ENCODE measurements around the gene TDG. TPM values are rescaled to one million over a fixed set of nuclear protein-coding genes. Genes with fewer than 3 reads are reported as not detected.

The TDG gene
- total and polyA plus RNA-seq, 2 donors from 2014 or later = 9.2 to 17.2 TPM

DNA sequence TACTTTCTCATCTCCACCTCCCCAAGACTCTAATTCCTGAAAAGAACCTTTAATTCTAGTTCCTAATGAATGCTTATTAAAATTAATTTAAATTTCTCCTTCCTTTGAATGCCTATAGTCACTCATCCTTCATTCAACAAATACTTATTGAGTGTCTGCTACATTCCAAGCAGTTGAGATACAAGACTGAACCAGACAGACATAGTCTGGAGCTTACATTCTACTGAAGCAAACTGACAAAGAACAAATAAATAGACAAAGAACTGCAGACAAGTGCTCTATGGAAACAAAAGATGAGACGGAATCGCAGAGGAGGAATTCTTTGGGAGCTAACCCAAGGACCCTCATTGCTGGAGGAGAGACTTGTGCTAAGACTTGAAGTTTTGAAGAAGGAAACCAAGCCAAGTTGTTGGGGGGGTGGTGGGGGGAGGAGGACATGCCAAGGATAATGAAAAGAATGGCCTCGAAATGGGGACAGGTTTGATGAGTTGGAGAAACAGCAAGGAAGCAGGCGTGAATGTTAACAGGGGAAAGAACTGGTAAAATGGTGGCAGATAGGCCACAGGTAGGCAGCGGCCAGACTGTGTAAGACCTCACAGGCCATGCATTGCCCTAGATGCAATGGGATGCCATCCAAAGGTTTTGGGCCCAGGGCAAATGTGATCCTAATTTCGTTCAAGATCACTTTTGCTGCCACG lies 9.7 kb upstream of the TDG start:
- intact Hi-C loops (cut with DNase I) = no loop called here
- FAIRE-seq = no peak
- TF ChIP-seq, protein P1, sequence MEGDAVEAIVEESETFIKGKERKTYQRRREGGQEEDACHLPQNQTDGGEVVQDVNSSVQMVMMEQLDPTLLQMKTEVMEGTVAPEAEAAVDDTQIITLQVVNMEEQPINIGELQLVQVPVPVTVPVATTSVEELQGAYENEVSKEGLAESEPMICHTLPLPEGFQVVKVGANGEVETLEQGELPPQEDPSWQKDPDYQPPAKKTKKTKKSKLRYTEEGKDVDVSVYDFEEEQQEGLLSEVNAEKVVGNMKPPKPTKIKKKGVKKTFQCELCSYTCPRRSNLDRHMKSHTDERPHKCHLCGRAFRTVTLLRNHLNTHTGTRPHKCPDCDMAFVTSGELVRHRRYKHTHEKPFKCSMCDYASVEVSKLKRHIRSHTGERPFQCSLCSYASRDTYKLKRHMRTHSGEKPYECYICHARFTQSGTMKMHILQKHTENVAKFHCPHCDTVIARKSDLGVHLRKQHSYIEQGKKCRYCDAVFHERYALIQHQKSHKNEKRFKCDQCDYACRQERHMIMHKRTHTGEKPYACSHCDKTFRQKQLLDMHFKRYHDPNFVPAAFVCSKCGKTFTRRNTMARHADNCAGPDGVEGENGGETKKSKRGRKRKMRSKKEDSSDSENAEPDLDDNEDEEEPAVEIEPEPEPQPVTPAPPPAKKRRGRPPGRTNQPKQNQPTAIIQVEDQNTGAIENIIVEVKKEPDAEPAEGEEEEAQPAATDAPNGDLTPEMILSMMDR (IDR thresholded peaks at IDR 0.05; ENCODE audit: borderline replicate concordance, extremely low read depth, insufficient read depth) = no peak

DNA sequence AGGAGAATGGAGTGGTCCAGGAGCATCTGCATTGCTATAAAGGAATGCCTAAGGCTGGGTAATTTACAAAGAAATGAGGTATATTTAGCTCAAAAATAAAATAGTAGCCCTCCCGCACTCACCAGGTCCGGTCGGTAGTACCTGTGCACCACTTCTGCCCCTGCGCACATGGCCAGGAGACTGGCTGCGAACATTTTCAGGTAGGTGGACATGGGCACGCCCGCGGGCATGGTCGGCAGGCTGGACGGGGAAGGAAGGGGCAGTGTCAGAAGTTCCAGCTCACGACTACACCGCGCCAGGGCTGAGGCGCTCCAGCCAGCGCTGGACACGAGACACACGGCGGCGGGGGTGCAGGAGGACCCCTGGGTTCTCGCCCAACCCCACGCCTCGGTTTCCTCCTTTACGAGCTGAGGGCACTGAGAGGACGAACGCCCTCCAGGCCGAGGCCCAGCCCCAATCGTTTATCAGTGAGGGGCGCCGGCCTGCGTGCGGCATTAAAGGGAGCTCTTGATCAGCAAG lies 9.1 kb upstream of the TDG start:
- Histone ChIP-seq H3K36me3 (ENCODE audit: control insufficient read depth in 2 of 3, insufficient read depth in 3 of 3, low read length in 3 of 3) (peaks cover 6 to 21% (median 16%) of the 10 kb centered on the region in 3 donors), H3K27me3 (ENCODE audit: control insufficient read depth, insufficient read depth, low read length) (no peaks in the 10 kb centered on the region), H3K4me1 (ENCODE audit: control insufficient read depth in 2 of 3, insufficient read depth in 2 of 3, low read depth in 1 of 3, low read length in 3 of 3) (peaks cover 7 to 10% (median 8%) of the 10 kb centered on the region in 3 donors), H3K9me3 (ENCODE audit: control insufficient read depth in 2 of 3, insufficient read depth in 1 of 3, low read length in 3 of 3) (no peaks in the 10 kb centered on the region), H3K4me3 (ENCODE audit: low read length in 3 of 3) (peak overlapping the region; percentile 74 to 96 (median 75)), H3K9ac (ENCODE audit: low read length in 3 of 3) (peak overlapping the region; percentile 74 to 93 (median 83)), H3K27ac (ENCODE audit: low read depth in 2 of 2, low read length in 2 of 2) (peak overlapping the region; percentile 78)
- intact Hi-C loops (cut with DNase I) = no loop called here
- FAIRE-seq (no peak), DNase-seq (peak in 1 of 5 donors; percentile 31)
- TF ChIP-seq, protein P1 (IDR thresholded peaks at IDR 0.05; ENCODE audit: borderline replicate concordance, extremely low read depth, insufficient read depth) = no peak

More for the DNA sequence above, 9.7 kb upstream of the TDG start:
- peak in 2 of 5 donors; percentile 15 to 49 for DNase-seq
- peaks cover 6 to 21% (median 18%) of the 10 kb centered on the region in 3 donors for H3K36me3 ChIP-seq (ENCODE audit: control insufficient read depth in 2 of 3, insufficient read depth in 3 of 3, low read length in 3 of 3)
- H3K4me3 ChIP-seq (ENCODE audit: low read length in 3 of 3) = peak overlapping the region; percentile 74 to 96 (median 75)
- H3K9me3 ChIP-seq (ENCODE audit: control insufficient read depth in 2 of 3, insufficient read depth in 1 of 3, low read length in 3 of 3) = no peaks in the 10 kb centered on the region
- no peak overlapping the region for H3K27ac ChIP-seq (ENCODE audit: low read depth in 2 of 2, low read length in 2 of 2)
- H3K4me1 ChIP-seq (ENCODE audit: control insufficient read depth in 2 of 3, insufficient read depth in 2 of 3, low read depth in 1 of 3, low read length in 3 of 3) = peaks cover 7 to 10% (median 8%) of the 10 kb centered on the region in 3 donors
- peak overlapping the region; percentile 74 to 93 (median 83) for H3K9ac ChIP-seq (ENCODE audit: low read length in 3 of 3)
- no peaks in the 10 kb centered on the region for H3K27me3 ChIP-seq (ENCODE audit: control insufficient read depth, insufficient read depth, low read length)

DNA sequence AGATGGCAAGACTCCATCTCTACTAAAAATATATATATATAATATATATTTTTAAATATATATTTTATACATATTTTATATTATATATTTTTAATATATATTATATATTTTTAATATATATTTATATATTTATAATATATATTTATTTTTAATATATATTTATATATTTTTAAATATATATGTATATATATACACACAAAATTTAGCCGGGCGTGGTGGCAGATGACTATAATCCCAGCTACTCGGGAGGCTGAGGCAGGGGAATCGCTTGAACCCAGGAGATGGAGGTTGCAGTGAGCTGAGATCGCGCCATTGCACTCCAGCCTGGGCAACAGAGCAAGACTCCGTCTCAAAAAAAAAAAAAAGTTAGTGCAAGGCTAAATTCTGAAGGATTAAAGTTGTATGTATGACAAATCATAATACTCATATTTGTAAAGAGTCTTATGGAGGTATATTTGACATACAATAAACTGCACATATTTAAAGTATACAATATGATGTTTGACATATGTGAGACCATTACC lies 7.7 kb upstream of the TDG start:
- Histone ChIP-seq H3K27me3 (ENCODE audit: control insufficient read depth, insufficient read depth, low read length) (no peaks in the 10 kb centered on the region), H3K9me3 (ENCODE audit: control insufficient read depth in 2 of 3, insufficient read depth in 1 of 3, low read length in 3 of 3) (no peaks in the 10 kb centered on the region), H3K36me3 (ENCODE audit: control insufficient read depth in 2 of 3, insufficient read depth in 3 of 3, low read length in 3 of 3) (peaks cover 3 to 15% (median 11%) of the 10 kb centered on the region in 3 donors), H3K4me1 (ENCODE audit: control insufficient read depth in 2 of 3, insufficient read depth in 2 of 3, low read depth in 1 of 3, low read length in 3 of 3) (peaks cover 7 to 10% (median 8%) of the 10 kb centered on the region in 3 donors), H3K4me3 (ENCODE audit: low read length in 3 of 3) (peak overlapping the region in 1 of 3 donors; percentile 74), H3K9ac (ENCODE audit: low read length in 3 of 3) (no peak overlapping the region), H3K27ac (ENCODE audit: low read depth in 2 of 2, low read length in 2 of 2) (peak overlapping the region; percentile 78 to 96)
- no peak for FAIRE-seq
- intact Hi-C loops (cut with DNase I) = no loop called here
- TF ChIP-seq, protein P1 (IDR thresholded peaks at IDR 0.05; ENCODE audit: borderline replicate concordance, extremely low read depth, insufficient read depth) = no peak
- DNase-seq = no peak

Measured in kidney (tissue), 14 donors.